Esophagus muscularis mucosa (tissue), 3 donors: ENCODE measurements around the gene SYNE4.

Source experiments
- POLR2AphosphoS5 ChIP-seq, 2 donors: sonication (generic); formaldehyde crosslinking; IDR thresholded peaks; one replicate each; pipeline ENCODE4 v1.6.1; 2017; ENCODE audit warnings: antibody characterized with exemption in 2 of 2
- TF ChIP-seq, protein P1 (sequence below), 3 experiments: fragments of 200-600 bp in 2 of 3; fragments of 450-650 bp in 1 of 3; sonication (generic) in 2 of 3; IDR thresholded peaks; one replicate each; pipeline ENCODE4 v1.5.1; 2017 to 2019; ENCODE audit warnings: antibody characterized with exemption in 3 of 3, mild to moderate bottlenecking in 2 of 3, moderate library complexity in 1 of 3

GRCh38 chr19:36003284-36003683 lies 5.3 kb downstream of the SYNE4 start:
- TF ChIP-seq, protein P1, sequence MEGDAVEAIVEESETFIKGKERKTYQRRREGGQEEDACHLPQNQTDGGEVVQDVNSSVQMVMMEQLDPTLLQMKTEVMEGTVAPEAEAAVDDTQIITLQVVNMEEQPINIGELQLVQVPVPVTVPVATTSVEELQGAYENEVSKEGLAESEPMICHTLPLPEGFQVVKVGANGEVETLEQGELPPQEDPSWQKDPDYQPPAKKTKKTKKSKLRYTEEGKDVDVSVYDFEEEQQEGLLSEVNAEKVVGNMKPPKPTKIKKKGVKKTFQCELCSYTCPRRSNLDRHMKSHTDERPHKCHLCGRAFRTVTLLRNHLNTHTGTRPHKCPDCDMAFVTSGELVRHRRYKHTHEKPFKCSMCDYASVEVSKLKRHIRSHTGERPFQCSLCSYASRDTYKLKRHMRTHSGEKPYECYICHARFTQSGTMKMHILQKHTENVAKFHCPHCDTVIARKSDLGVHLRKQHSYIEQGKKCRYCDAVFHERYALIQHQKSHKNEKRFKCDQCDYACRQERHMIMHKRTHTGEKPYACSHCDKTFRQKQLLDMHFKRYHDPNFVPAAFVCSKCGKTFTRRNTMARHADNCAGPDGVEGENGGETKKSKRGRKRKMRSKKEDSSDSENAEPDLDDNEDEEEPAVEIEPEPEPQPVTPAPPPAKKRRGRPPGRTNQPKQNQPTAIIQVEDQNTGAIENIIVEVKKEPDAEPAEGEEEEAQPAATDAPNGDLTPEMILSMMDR (IDR thresholded peaks at IDR 0.05) = no peak
- no peak for TF ChIP-seq POLR2AphosphoS5 (IDR thresholded peaks at IDR 0.05)
